A549 treated with dexamethasone at 1 μM for 4 hours (cell line): ENCODE data around the gene C1GALT1. TPM values are rescaled to one million over a fixed set of nuclear protein-coding genes. Genes with fewer than 3 reads are reported as not detected.

Experiments used
- total RNA-seq: library from RNA; stranded (reverse); fragments of 200-300 nt; extraction: Qiagen RNA extraction; gene quantifications from 5 replicates; pipeline ENCODE4 v1.2.3, GENCODE V29; 2022

C1GALT1 gene
- total RNA-seq, result 22.9 to 30.6 TPM (median 26.0 TPM) in 5 replicates

DNA sequence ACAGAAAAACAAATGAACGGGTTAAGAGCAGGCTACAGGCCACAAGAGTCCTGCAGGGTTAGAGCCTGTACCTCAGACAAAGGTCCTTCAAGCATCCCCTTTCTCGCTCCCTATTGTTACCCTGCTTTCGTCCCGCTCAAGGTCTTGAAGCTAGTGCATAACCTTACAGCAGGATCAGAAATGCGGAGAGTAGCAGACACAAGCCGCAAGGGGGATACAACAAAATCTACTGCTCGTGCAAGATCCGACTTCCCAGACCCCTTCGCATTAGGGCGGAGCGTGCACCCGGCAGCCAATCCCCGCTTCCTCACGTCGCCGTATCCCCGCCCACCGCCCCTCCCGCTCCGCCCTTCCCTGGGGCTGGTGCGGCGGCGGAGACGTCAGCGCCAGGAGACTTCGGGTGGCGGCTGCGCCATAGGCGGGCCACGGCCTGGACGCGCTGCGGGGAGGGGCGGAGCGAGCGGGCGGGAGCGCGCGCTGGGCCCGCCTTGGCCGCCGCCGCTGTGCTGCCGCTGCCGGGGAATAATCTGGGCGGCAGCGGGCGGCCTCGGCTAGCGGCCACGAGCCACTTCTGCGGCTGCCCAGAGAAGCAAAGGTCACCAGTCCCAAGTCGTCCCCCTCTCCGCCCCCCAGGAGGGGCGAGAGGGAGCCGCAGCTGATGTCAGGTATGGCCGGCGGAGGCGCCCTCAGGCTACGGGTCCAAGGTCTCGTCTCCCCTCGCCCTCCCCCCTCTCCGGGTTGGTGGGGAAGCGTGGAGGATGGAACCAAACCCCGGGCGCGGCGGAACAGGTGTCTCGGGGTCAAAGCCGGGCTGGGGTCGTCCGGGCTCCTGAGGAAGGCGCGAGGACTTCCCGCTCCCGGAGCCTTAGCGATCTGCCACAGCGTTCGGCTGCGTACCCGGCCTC lies at the start of gene C1GALT1:
Gene C1GALT1, plus strand, starts transcription at position 389 of the 905 bp plus-strand sequence. CDS start 51,776 bp downstream, outside the sequence.

